Erythroblast (primary cell): ENCODE results near the gene ITGB1BP2.

ENCODE experiments used
- GATA1 ChIP-seq: IDR thresholded peaks from 2 replicates; pipeline ENCODE4 v1.6.1; 2011; ENCODE audit warnings: low read depth, mild to moderate bottlenecking, control low read depth, low read length, moderate library complexity
- POLR2A ChIP-seq: IDR thresholded peaks from 2 replicates; pipeline ENCODE4 v1.6.1; 2011; ENCODE audit warnings: mild to moderate bottlenecking, low read length

- TF ChIP-seq POLR2A: no peak
- TF ChIP-seq GATA1: no peak
Measured at GRCh38 chrX:71291381-71291780, 10.2 kb upstream of the ITGB1BP2 start.
